Stimulated activated CD8-positive, alpha-beta memory T cell treated with anti-CD3 and anti-CD28 coated beads, Interleukin-4, amount 100 ng/mL, for 4 hours (primary cell): ENCODE data around the gene ETV2.
A peak's percentile ranks its signal among the peaks of the same experiment; 100 is the strongest.
"Not testable (repeated sequence)": the region's sequence is repeated elsewhere in the genome, so short reads cannot be mapped to it uniquely, and the experiment has no call there.

Source experiments
- DNase-seq, 2 donors: peaks; one replicate each; pipeline ENCODE4 v3.0.0-alpha.2; 2020; ENCODE audit warnings: low read depth in 2 of 2, low spot score in 1 of 2

Gene ETV2

GRCh38 chr19:35656700-35657099 is 15.2 kb downstream of the ETV2 start:
- DNase-seq, result no peak

GRCh38 chr19:35657904-35658700 is 16.6 kb downstream of the ETV2 start:
- no peak for DNase-seq

GRCh38 chr19:35661995-35662340 is 20.4 kb downstream of the ETV2 start:
- DNase-seq, result no peak

- no peak for DNase-seq
Measured at GRCh38 chr19:35663981-35664380, 22.4 kb downstream of the ETV2 start.

- no peak for DNase-seq
Measured at GRCh38 chr19:35665157-35665556, 23.6 kb downstream of the ETV2 start.

- no peak for DNase-seq
Measured at GRCh38 chr19:35665604-35666003, 24.1 kb downstream of the ETV2 start.

GRCh38 chr19:35666251-35666913 is 24.8 kb downstream of the ETV2 start, which contains the start of gene UPK1A:
Gene UPK1A, plus strand, starts transcription at chr19:35666517. Its CDS starts 296 bp downstream, at chr19:35666813.
- DNase-seq, result no peak

- no peak for DNase-seq
Measured at GRCh38 chr19:35669566-35669965, 28.0 kb downstream of the ETV2 start.

- DNase-seq, result no peak
Measured at GRCh38 chr19:35669974-35670373, 28.4 kb downstream of the ETV2 start.

- DNase-seq, result no peak
Measured at GRCh38 chr19:35670686-35671085, 29.1 kb downstream of the ETV2 start.

- DNase-seq, result no peak
Measured at GRCh38 chr19:35671818-35672217, 30.3 kb downstream of the ETV2 start.

GRCh38 chr19:35673121-35673804 is 31.7 kb downstream of the ETV2 start:
- peak; percentile 7 to 12 for DNase-seq

GRCh38 chr19:35675589-35676140 is 34.1 kb downstream of the ETV2 start:
- DNase-seq, result no peak

GRCh38 chr19:35689836-35690235 is 48.3 kb downstream of the ETV2 start:
- no peak for DNase-seq

- not testable (repeated sequence) for DNase-seq
Measured at GRCh38 chr19:35691106-35691505, 49.6 kb downstream of the ETV2 start.

GRCh38 chr19:35692010-35692409 is 50.5 kb downstream of the ETV2 start:
- DNase-seq, result no peak

- no peak for DNase-seq
Measured at GRCh38 chr19:35693422-35693821, 51.9 kb downstream of the ETV2 start.

GRCh38 chr19:35693835-35694599 is 52.5 kb downstream of the ETV2 start:
- peak; percentile 75 to 89 for DNase-seq
